Transverse colon (tissue), 1 donor: ENCODE measurements around the gene CANX.

ENCODE experiments used
- EP300 ChIP-seq: sonication (generic); formaldehyde crosslinking; IDR thresholded peaks from one replicate; pipeline ENCODE4 v1.6.1; 2017; ENCODE audit warnings: antibody characterized with exemption, low read depth
- POLR2A ChIP-seq: fragments of 450-650 bp; IDR thresholded peaks from one replicate; pipeline ENCODE4 v1.6.1; 2016; ENCODE audit warnings: antibody characterized with exemption, mild to moderate bottlenecking, moderate library complexity

DNA sequence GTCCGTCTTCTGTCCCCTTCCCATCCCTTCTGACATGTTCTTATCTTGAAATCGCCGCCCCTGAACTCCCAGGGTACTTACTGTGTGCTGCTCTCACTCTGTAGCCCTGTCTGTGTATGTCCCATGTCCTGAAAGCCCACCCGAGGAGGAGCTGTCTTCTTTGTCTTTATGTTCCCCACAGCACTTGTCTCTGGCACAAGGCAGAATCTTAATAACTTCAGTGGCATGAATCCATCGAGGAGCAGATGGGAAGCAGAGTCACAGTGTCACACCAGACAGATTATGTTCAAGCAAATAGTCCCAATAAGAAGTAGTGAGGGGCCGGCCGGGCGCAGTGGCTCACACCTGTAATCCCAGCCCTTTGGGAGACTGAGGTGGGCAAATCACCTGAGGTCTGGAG, 65.3 kb downstream of the CANX start:
- no peak for TF ChIP-seq EP300
- no peak for TF ChIP-seq POLR2A
